ENCODE data around the gene CSF3R. TPM values are rescaled to one million over a fixed set of nuclear protein-coding genes. Genes with fewer than 3 reads are reported as not detected.

Gene CSF3R
- total and polyA plus RNA-seq, 2 donors (not counting 1 experiment from before 2014, with no cell fraction given): 0.30 to 6.3 TPM

DNA sequence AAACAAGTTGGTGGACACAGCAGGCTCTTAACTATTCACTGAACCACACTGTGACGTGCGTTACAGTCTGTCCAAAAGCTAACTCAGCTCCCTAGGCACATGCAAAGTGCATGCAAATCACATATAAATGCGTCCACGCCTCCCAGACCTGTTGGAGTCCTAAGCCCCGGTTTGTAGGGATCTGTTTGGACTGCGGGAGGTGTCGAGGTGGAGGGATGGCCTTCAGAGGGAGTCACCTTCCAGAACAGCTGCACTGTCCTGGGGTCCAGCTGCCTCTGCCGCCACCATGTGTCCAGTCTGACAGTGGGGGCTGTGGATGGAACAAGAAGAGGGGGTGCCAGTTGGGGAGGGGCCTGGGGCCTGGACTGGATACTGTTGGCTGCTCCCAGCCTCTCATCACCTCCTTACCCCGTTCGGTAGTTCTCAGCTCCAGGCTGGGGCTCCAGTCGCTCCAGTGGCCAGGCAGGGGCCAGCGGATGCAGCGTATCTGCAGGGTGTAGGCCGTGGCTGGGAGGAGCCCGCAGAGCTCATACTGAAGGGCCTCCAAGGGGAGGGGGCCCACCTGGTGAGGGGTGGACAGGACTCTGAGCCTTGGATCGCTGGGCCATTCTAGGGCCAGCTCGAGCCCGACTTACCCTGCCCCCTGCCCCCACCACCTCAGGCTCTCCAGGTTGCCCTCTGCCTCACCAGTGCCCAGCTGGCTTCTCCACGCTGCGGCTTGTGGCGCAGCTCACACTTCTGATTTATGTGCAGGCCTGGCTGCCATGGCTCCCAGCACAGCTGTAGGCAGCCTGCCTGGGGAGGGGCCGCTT, 10.7 kb downstream of the CSF3R start:
- no peak overlapping the region for H3K27ac Mint-ChIP-seq
- Histone ChIP-seq H3K4me1 (ENCODE audit: control insufficient read depth in 2 of 2, insufficient read depth in 2 of 2, low read length in 2 of 2) (no peaks in the 10 kb centered on the region), H3K9ac (ENCODE audit: low read length) (no peak overlapping the region), H2AFZ (ENCODE audit: insufficient read depth, low read depth, low read length, poor library complexity, severe bottlenecking) (no peak overlapping the region), H4K20me1 (ENCODE audit: control insufficient read depth, insufficient read depth, low read length, poor library complexity, severe bottlenecking) (no peaks in the 10 kb centered on the region), H3K4me2 (replicated peaks; ENCODE audit: low read depth, low read length, poor library complexity, severe bottlenecking) (no peak overlapping the region), H3K36me3 (replicated peaks in 1 of 2; ENCODE audit: control extremely low read depth in 1 of 2, control insufficient read depth in 1 of 2, extremely low read depth in 1 of 2, insufficient read depth in 2 of 2, low read length in 1 of 2) (no peaks in the 10 kb centered on the region), H3K79me2 (ENCODE audit: control insufficient read depth, insufficient read depth, low read length) (no peaks in the 10 kb centered on the region), H3K27me3 (replicated peaks in 1 of 4; ENCODE audit: control extremely low read depth in 1 of 4, control insufficient read depth in 3 of 4, insufficient read depth in 4 of 4, low read length in 3 of 4) (no peaks in the 10 kb centered on the region), H3K4me3 (ENCODE audit: control extremely low read depth in 1 of 5, extremely low read depth in 1 of 5, insufficient read depth in 1 of 5, low read depth in 2 of 5, low read length in 4 of 5) (no peak overlapping the region), H3K9me3 (ENCODE audit: control extremely low read depth in 1 of 3, control insufficient read depth in 2 of 3, insufficient read depth in 1 of 3, low read length in 2 of 3) (no peaks in the 10 kb centered on the region), H3K27ac (ENCODE audit: low read length in 2 of 2) (no peak overlapping the region)
- H3K9me3 Mint-ChIP-seq (ENCODE audit: insufficient read depth): no peaks in the 10 kb centered on the region
- ATAC-seq (ENCODE audit: low read depth): no peak
- intact Hi-C loops (cut with micrococcal nuclease): no loop called here
- no peak overlapping the region for H3K4me3 Mint-ChIP-seq
- H3K27me3 Mint-ChIP-seq: no peaks in the 10 kb centered on the region
- no peak for DNase-seq
- H3K4me1 Mint-ChIP-seq: peaks cover 2% of the 10 kb centered on the region
- 91% methylated on average over 19 of the region's 22 CpGs for WGBS (ENCODE audit: insufficient coverage)
- ChIA-PET POLR2A (no interaction called here), CTCF (no interaction called here)
- TF ChIP-seq EZH2 (IDR thresholded peaks at IDR 0.05; ENCODE audit: borderline replicate concordance, insufficient read depth, low read depth, low read length, poor library complexity, severe bottlenecking): no peak
- TF ChIP-seq CTCF (IDR thresholded peaks at IDR 0.05): no peak

- Mint-ChIP-seq H3K27me3 (no peaks in the 10 kb centered on the region), H3K9me3 (ENCODE audit: insufficient read depth) (no peaks in the 10 kb centered on the region), H3K27ac (no peak overlapping the region), H3K4me3 (no peak overlapping the region), H3K4me1 (peaks cover 7% of the 10 kb centered on the region)
- 65% methylated on average over 2 of the region's 2 CpGs for WGBS (ENCODE audit: insufficient coverage)
- DNase-seq: no peak
- no peak overlapping the region for H3K4me3 ChIP-seq (ENCODE audit: control extremely low read depth in 1 of 5, extremely low read depth in 1 of 5, insufficient read depth in 1 of 5, low read depth in 2 of 5, low read length in 4 of 5)
- H3K9me3 ChIP-seq (ENCODE audit: control extremely low read depth in 1 of 3, control insufficient read depth in 2 of 3, insufficient read depth in 1 of 3, low read length in 2 of 3): no peaks in the 10 kb centered on the region
- no peak overlapping the region for H3K9ac ChIP-seq (ENCODE audit: low read length)
- no peak overlapping the region for H3K4me2 ChIP-seq (replicated peaks; ENCODE audit: low read depth, low read length, poor library complexity, severe bottlenecking)
- H3K36me3 ChIP-seq (replicated peaks in 1 of 2; ENCODE audit: control extremely low read depth in 1 of 2, control insufficient read depth in 1 of 2, extremely low read depth in 1 of 2, insufficient read depth in 2 of 2, low read length in 1 of 2): no peaks in the 10 kb centered on the region
- ChIA-PET CTCF (no interaction called here), POLR2A (no interaction called here)
- TF ChIP-seq CTCF (IDR thresholded peaks at IDR 0.05): no peak
- H3K4me1 ChIP-seq (ENCODE audit: control insufficient read depth in 2 of 2, insufficient read depth in 2 of 2, low read length in 2 of 2): peaks cover 4 to 7% of the 10 kb centered on the region in 2 donors
- H3K27me3 ChIP-seq (replicated peaks in 1 of 4; ENCODE audit: control extremely low read depth in 1 of 4, control insufficient read depth in 3 of 4, insufficient read depth in 4 of 4, low read length in 3 of 4): no peaks in the 10 kb centered on the region
- H3K27ac ChIP-seq (ENCODE audit: low read length in 2 of 2): no peak overlapping the region
- ATAC-seq (ENCODE audit: low read depth): no peak
- H2AFZ ChIP-seq (ENCODE audit: insufficient read depth, low read depth, low read length, poor library complexity, severe bottlenecking): no peak overlapping the region
- H3K79me2 ChIP-seq (ENCODE audit: control insufficient read depth, insufficient read depth, low read length): no peaks in the 10 kb centered on the region
- intact Hi-C loops (cut with micrococcal nuclease): no loop called here
- no peaks in the 10 kb centered on the region for H4K20me1 ChIP-seq (ENCODE audit: control insufficient read depth, insufficient read depth, low read length, poor library complexity, severe bottlenecking)
Observed at GRCh38 chr1:36469163-36469562, 13.6 kb downstream of the CSF3R start.
